Measurements from ENCODE around the gene PLPP7.

DNA sequence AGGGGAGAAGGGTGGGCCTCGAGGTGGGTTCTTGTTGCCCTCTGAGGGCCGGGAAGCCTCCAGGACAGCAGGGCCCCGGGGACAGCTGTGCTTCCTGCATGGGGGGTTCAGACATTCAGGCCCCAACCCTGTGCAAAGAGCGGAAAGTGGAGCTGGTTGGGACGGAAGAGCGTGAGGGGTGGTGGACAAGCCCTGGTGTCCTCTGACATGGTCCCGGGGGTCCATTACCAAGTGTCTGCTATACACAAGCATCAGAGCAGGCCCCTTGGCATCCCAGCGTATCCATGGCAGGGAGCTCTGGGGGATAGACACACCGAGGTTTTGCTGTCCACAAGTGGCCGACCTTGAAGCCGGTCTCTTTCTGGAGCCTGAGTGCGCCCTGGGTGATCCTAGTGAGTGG is 9.3 kb downstream of the PLPP7 start:
- TF ChIP-seq POLR2AphosphoS5 (IDR thresholded peaks at IDR 0.05; ENCODE audit: low read depth, low read length) (no peak), TAF1 (IDR thresholded peaks at IDR 0.05; ENCODE audit: borderline replicate concordance, insufficient read depth, low read length) (no peak), SIN3A (IDR thresholded peaks at IDR 0.05; ENCODE audit: borderline replicate concordance, insufficient read depth, low read length) (no peak)

Data from PFSK-1 (cell line).